ENCODE data around the gene EIF2B1. TPM values are rescaled to one million over a fixed set of nuclear protein-coding genes. Genes with fewer than 3 reads are reported as not detected.

Gene EIF2B1
- total RNA-seq, 2 donors from 2014 or later = 154 to 177 TPM

- H3K4me3 ChIP-seq = no peak overlapping the region
- ATAC-seq (ENCODE audit: insufficient number of reproducible peaks, low FRiP score, low read depth) (no peak), DNase-seq (ENCODE audit: low spot score) (no peak)
- H3K27me3 ChIP-seq (replicated peaks; ENCODE audit: insufficient read depth) = no peaks in the 10 kb centered on the region
- no peak for TF ChIP-seq CTCF (IDR thresholded peaks at IDR 0.05)
- no peaks in the 10 kb centered on the region for H3K4me1 ChIP-seq (ENCODE audit: control insufficient read depth in 1 of 2, low read depth in 2 of 2)
- H3K9me3 ChIP-seq = no peaks in the 10 kb centered on the region
- no peak overlapping the region for H3K27ac ChIP-seq
- no peaks in the 10 kb centered on the region for H3K36me3 ChIP-seq
Measured at GRCh38 chr12:123571343-123571813, 62.1 kb downstream of the EIF2B1 start.

Other genes starting within 250 kb of the EIF2B1 start
- 10 to 100 TPM; 34.1 to 42.7 TPM for gene KMT5A, start 249.6 kb downstream of the EIF2B1 start, total RNA-seq
- gene RILPL2, start 197.0 kb downstream of the EIF2B1 start, total RNA-seq = 10 to 100 TPM; 15.9 to 18.1 TPM
- gene SNRNP35, start 175.5 kb downstream of the EIF2B1 start, total RNA-seq = 10 to 100 TPM; 27.8 to 73.9 TPM
- gene RILPL1, start 100.0 kb downstream of the EIF2B1 start, total RNA-seq = 10 to 100 TPM; 29.0 to 49.7 TPM
- 100 to 1,000 TPM; 150 to 152 TPM for gene TMED2, start 49.1 kb downstream of the EIF2B1 start, total RNA-seq
- gene DDX55, start 31.6 kb downstream of the EIF2B1 start, total RNA-seq = 10 to 100 TPM; 20.6 to 41.8 TPM
- gene GTF2H3, start 143 bp upstream of the EIF2B1 start, total RNA-seq = 10 to 100 TPM; 17.4 to 29.9 TPM
- gene TCTN2, start 37.4 kb upstream of the EIF2B1 start, total RNA-seq = 1 to 10 TPM; 4.6 to 8.7 TPM
- gene ATP6V0A2, start 78.7 kb upstream of the EIF2B1 start, total RNA-seq = 10 to 100 TPM; 14.1 to 32.9 TPM
- under 1 TPM; under 0.01 to 0.14 TPM for gene DNAH10, start 128.6 kb upstream of the EIF2B1 start, total RNA-seq